RWPE2 (cell line): ENCODE data around the gene GALNT7.
A peak's percentile ranks its signal among the peaks of the same experiment; 100 is the strongest.

Experiments
- ATAC-seq: fragments of 200-7000 bp; cut with Tn5 transposase; 3 replicates; pipeline ENCODE4 v1.9.1; 2021; ENCODE audit warnings: low read depth
- DNase-seq: peaks from one replicate; pipeline ENCODE4 v3.0.0-alpha.2; 2020; ENCODE audit warnings: low spot score
- H3K27ac ChIP-seq: fragments of 450-650 bp; 2 replicates; pipeline ENCODE4 v1.5.1; 2017; ENCODE audit warnings: mild to moderate bottlenecking; ENCODE audit not compliant: poor library complexity, severe bottlenecking
- H3K27me3 ChIP-seq: fragments of 250-450 bp; sonication (Bioruptor Pico); 2 replicates; pipeline ENCODE4 v1.5.1; 2021; ENCODE audit warnings: mild to moderate bottlenecking, moderate library complexity; ENCODE audit not compliant: insufficient read depth, poor library complexity, severe bottlenecking
- H3K36me3 ChIP-seq: fragments of 250-450 bp; sonication (Bioruptor Pico); 2 replicates; pipeline ENCODE4 v1.5.1; 2020; ENCODE audit warnings: low read depth, mild to moderate bottlenecking, moderate library complexity
- H3K4me1 ChIP-seq: fragments of 250-450 bp; sonication (Bioruptor Pico); 2 replicates; pipeline ENCODE4 v1.5.1; 2021; ENCODE audit warnings: mild to moderate bottlenecking, moderate library complexity; ENCODE audit not compliant: insufficient read depth, poor library complexity, severe bottlenecking
- H3K4me3 ChIP-seq: fragments of 250-450 bp; sonication (Bioruptor Pico); 2 replicates; pipeline ENCODE4 v1.5.1; 2021; ENCODE audit warnings: mild to moderate bottlenecking, moderate library complexity; ENCODE audit not compliant: severe bottlenecking
- H3K9me3 ChIP-seq: fragments of 250-450 bp; sonication (Bioruptor Pico); 2 replicates; pipeline ENCODE4 v1.5.1; 2021; ENCODE audit warnings: mild to moderate bottlenecking, moderate library complexity; ENCODE audit not compliant: severe bottlenecking
- TF ChIP-seq, protein P1 (sequence below): fragments of 450-650 bp; IDR thresholded peaks from one replicate; pipeline ENCODE4 v1.5.1; 2017; ENCODE audit warnings: mild to moderate bottlenecking, moderate library complexity; ENCODE audit not compliant: poor library complexity, severe bottlenecking

Gene GALNT7

DNA sequence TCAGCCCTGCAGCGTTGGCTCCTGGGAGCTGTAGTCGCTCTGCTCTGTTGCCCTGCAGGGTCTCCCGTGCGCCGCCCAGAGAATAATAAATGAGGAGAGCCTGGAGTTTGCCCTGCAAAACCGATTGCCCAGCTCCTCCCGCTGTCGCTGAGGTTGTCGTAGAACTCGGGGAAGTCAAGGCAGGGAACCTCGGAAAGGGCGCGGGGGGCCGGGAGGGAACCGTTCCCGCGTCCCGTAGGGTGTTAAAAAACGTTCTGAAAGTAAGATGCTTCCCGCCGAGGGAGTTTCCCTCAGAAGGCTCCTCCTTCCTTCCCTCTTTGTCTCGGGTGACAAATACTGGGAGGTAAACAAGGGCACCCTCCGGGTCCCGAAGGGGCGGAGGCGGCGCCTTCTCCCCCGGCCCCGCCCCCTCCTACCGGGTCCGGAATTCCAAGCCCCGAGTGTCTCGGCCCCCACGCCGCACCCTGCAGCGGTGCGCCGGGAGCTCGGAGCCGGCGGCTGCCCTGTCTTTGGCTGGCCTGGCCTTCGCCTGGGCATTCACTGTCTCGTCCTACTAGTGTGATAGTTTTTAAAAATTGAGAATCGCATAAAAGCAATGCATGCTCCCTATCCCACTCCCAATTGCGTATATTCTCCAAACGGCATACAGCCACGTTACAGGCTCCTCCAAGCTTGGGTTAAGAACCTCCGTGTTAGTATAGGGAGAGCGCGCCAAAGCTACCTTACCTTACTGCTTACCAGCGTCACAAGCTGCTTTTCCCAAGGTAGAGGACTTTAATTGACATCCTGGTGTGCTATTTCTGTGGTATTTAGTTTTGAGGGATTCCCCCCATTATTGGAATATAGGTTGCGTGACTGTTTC lies 166.5 kb downstream of the GALNT7 start:
- TF ChIP-seq, protein P1, sequence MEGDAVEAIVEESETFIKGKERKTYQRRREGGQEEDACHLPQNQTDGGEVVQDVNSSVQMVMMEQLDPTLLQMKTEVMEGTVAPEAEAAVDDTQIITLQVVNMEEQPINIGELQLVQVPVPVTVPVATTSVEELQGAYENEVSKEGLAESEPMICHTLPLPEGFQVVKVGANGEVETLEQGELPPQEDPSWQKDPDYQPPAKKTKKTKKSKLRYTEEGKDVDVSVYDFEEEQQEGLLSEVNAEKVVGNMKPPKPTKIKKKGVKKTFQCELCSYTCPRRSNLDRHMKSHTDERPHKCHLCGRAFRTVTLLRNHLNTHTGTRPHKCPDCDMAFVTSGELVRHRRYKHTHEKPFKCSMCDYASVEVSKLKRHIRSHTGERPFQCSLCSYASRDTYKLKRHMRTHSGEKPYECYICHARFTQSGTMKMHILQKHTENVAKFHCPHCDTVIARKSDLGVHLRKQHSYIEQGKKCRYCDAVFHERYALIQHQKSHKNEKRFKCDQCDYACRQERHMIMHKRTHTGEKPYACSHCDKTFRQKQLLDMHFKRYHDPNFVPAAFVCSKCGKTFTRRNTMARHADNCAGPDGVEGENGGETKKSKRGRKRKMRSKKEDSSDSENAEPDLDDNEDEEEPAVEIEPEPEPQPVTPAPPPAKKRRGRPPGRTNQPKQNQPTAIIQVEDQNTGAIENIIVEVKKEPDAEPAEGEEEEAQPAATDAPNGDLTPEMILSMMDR: no peak
- H3K27me3 ChIP-seq: no peaks in the 10 kb centered on the region
- DNase-seq: peak; percentile 78
- peak overlapping the region; percentile 97 for H3K4me3 ChIP-seq
- ATAC-seq: peak; percentile 56
- peaks cover 30% of the 10 kb centered on the region for H3K4me1 ChIP-seq
- H3K27ac ChIP-seq: peak overlapping the region; percentile 89
- H3K9me3 ChIP-seq: no peaks in the 10 kb centered on the region
- peaks cover 36% of the 10 kb centered on the region for H3K36me3 ChIP-seq

DNA sequence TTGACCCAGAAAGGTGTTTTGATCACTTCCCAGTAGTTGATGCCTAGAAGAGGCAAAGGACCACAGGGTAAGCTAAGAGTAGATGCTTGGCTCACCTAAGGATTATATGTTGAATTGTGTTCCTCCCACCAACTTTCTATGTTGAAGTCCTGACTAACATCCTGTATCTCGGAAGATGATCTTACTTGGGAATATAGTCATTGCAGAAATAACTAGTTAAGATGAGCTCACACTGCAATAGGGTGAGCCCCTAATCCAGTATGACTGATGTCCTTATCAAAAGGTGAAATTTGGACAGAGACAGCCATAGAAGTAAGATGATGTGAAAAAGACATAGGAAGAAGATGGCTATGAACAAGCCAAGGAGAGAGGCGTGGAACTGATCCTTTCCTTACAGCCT lies 168.9 kb downstream of the GALNT7 start:
- no peak for ATAC-seq
- DNase-seq: no peak

GRCh38 chr4:173343832-173344397 lies 175.3 kb downstream of the GALNT7 start:
- Histone ChIP-seq H3K27me3 (no peaks in the 10 kb centered on the region), H3K36me3 (no peaks in the 10 kb centered on the region), H3K4me1 (peaks cover 16% of the 10 kb centered on the region), H3K9me3 (peaks cover 2% of the 10 kb centered on the region), H3K4me3 (no peak overlapping the region), H3K27ac (no peak overlapping the region)
- TF ChIP-seq, protein P1: no peak
- DNase-seq (no peak), ATAC-seq (no peak)

More for the DNA sequence above, 168.9 kb downstream of the GALNT7 start:
- TF ChIP-seq, protein P1: no peak
- peaks cover 18% of the 10 kb centered on the region for H3K4me1 ChIP-seq
- peaks cover 13% of the 10 kb centered on the region for H3K36me3 ChIP-seq
- H3K9me3 ChIP-seq: no peaks in the 10 kb centered on the region
- H3K4me3 ChIP-seq: no peak overlapping the region
- no peak overlapping the region for H3K27ac ChIP-seq
- no peaks in the 10 kb centered on the region for H3K27me3 ChIP-seq

DNA sequence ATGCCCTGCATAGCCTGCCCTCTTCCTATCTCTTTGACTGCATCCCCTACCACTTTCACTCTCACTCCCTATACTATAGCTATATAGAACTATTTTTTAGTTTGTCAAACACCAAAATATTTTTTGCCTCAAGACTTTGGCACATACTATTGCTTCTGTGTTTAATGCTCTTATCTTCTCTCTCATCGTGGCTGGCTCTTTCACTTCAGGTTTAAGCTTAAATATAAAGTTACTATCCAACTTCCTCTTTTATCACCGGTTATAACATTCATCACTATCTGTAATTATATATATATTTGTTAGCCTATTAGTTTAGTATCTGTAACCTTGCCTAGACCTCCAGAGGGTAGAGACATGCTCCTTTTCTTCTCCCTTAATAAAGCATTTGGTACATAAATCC lies 177.0 kb downstream of the GALNT7 start:
- Histone ChIP-seq H3K4me1 (peaks cover 16% of the 10 kb centered on the region), H3K27me3 (no peaks in the 10 kb centered on the region), H3K36me3 (no peaks in the 10 kb centered on the region), H3K9me3 (peaks cover 2% of the 10 kb centered on the region), H3K4me3 (no peak overlapping the region), H3K27ac (peak overlapping the region; percentile 74)
- TF ChIP-seq, protein P1: no peak
- DNase-seq (no peak), ATAC-seq (no peak)

DNA sequence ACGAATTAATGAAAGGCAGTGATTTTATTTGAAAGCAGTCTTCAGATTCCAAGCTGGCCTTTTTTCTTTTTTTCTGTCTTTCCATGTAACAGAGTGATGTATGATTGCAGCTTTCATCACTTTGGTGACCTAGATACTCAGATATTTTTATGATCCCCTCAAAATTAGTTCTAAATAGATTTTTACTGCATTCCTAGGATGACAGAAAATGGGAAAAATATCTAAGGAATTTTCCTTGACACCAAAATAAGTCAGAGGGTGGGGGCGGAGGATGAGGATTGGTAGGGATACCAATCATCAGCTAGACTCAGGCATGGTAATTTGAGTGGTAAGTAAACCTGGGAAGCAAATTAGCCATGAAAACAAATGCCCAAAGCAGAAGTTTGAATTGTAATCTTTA lies 177.5 kb downstream of the GALNT7 start:
- TF ChIP-seq, protein P1: no peak
- Histone ChIP-seq H3K27ac (peak overlapping the region; percentile 74), H3K4me3 (no peak overlapping the region), H3K9me3 (peaks cover 2% of the 10 kb centered on the region), H3K27me3 (no peaks in the 10 kb centered on the region), H3K4me1 (peaks cover 16% of the 10 kb centered on the region), H3K36me3 (no peaks in the 10 kb centered on the region)
- DNase-seq: peak; percentile 62
- peak; percentile 89 for ATAC-seq
